Liver (tissue), 9 donors: ENCODE measurements around the gene KMT2A. TPM values are rescaled to one million over a fixed set of nuclear protein-coding genes. Genes with fewer than 3 reads are reported as not detected.

Source experiments
- DNase-seq: peaks from one replicate; pipeline ENCODE4 v3.0.0-alpha.2; 2017; ENCODE audit warnings: low spot score
- H3K27ac ChIP-seq, 2 donors: one replicate each; pipeline ENCODE4 v1.7.0; 2013; ENCODE audit warnings: inconsistent platforms in 2 of 2, low read length in 2 of 2, control low read depth in 1 of 2, low read depth in 1 of 2, mild to moderate bottlenecking in 1 of 2
- H3K27me3 ChIP-seq, 4 donors: one replicate each; pipeline versions ENCODE4 v1.6.1 to v1.7.0; 2013; ENCODE audit warnings: low read length in 3 of 4, inconsistent platforms in 1 of 4, mild to moderate bottlenecking in 1 of 4, moderate library complexity in 1 of 4; ENCODE audit not compliant: control insufficient read depth in 4 of 4, insufficient read depth in 4 of 4
- H3K36me3 ChIP-seq, 4 donors: one replicate each; pipeline versions ENCODE4 v1.6.1 to v1.7.0; 2013; ENCODE audit warnings: low read length in 3 of 4, mild to moderate bottlenecking in 3 of 4, low read depth in 1 of 4, moderate library complexity in 1 of 4; ENCODE audit not compliant: control insufficient read depth in 4 of 4, insufficient read depth in 3 of 4
- H3K4me1 ChIP-seq, 4 donors: one replicate each; pipeline versions ENCODE4 v1.6.1 to v1.7.0; 2013; ENCODE audit warnings: low read length in 3 of 4, mild to moderate bottlenecking in 3 of 4, moderate library complexity in 1 of 4; ENCODE audit not compliant: control insufficient read depth in 4 of 4, insufficient read depth in 4 of 4
- H3K4me3 ChIP-seq, 3 donors: one replicate each; pipeline versions ENCODE4 v1.6.1 to v1.7.0; 2013; ENCODE audit warnings: low read length in 3 of 3, control low read depth in 1 of 3, low read depth in 1 of 3, mild to moderate bottlenecking in 1 of 3
- H3K9ac ChIP-seq, 2 donors: one replicate each; pipeline ENCODE4 v1.7.0; 2013; ENCODE audit warnings: low read length in 2 of 2, mild to moderate bottlenecking in 2 of 2, moderate library complexity in 2 of 2, control low read depth in 1 of 2, low read depth in 1 of 2
- H3K9me3 ChIP-seq, 4 donors: one replicate each; pipeline versions ENCODE4 v1.6.1 to v1.7.0; 2013; ENCODE audit warnings: low read length in 3 of 4; ENCODE audit not compliant: control insufficient read depth in 4 of 4
- ATF3 ChIP-seq: IDR thresholded peaks from 2 replicates; pipeline ENCODE4 v1.6.1; 2016; ENCODE audit warnings: antibody characterized with exemption
- CTCF ChIP-seq: fragments of 150-350 bp; IDR thresholded peaks from 2 replicates; pipeline ENCODE4 v1.5.1; 2017; ENCODE audit warnings: improper control_type of control experiment, low read depth, low read length; ENCODE audit not compliant: missing input control
- EGR1 ChIP-seq, 2 donors: IDR thresholded peaks; 2 replicates each; pipeline ENCODE4 v1.6.1; 2016 to 2018; ENCODE audit warnings: antibody characterized with exemption in 2 of 2, low read depth in 2 of 2
- FOXA1 ChIP-seq: IDR thresholded peaks from 2 replicates; pipeline ENCODE4 v1.6.1; 2016; ENCODE audit warnings: antibody characterized with exemption
- FOXA2 ChIP-seq: IDR thresholded peaks from 2 replicates; pipeline ENCODE4 v1.6.1; 2016; ENCODE audit warnings: antibody characterized with exemption
- GABPA ChIP-seq, 2 donors: IDR thresholded peaks in 1 of 2; conservative IDR thresholded peaks in 1 of 2; 2 replicates each; pipeline ENCODE4 v1.6.1; 2016; ENCODE audit warnings: antibody characterized with exemption in 2 of 2, mild to moderate bottlenecking in 1 of 2, moderate library complexity in 1 of 2
- HNF4A ChIP-seq, 2 donors: conservative IDR thresholded peaks; 2 replicates each; pipeline ENCODE4 v1.6.1; 2016; ENCODE audit warnings: antibody characterized with exemption in 2 of 2, mild to moderate bottlenecking in 2 of 2
- HNF4G ChIP-seq: IDR thresholded peaks from 2 replicates; pipeline ENCODE4 v1.6.1; 2016; ENCODE audit warnings: antibody characterized with exemption
- JUND ChIP-seq, 2 donors: IDR thresholded peaks; 2 replicates each; pipeline ENCODE4 v1.6.1; 2016; ENCODE audit warnings: antibody characterized with exemption in 2 of 2
- MAX ChIP-seq: IDR thresholded peaks from 2 replicates; pipeline ENCODE4 v1.6.1; 2016; ENCODE audit warnings: antibody characterized with exemption
- NR2F2 ChIP-seq: IDR thresholded peaks from 2 replicates; pipeline ENCODE4 v1.6.1; 2016; ENCODE audit warnings: antibody characterized with exemption
- RAD21 ChIP-seq, 2 donors: IDR thresholded peaks; 2 replicates each; pipeline ENCODE4 v1.6.1; 2016; ENCODE audit warnings: antibody characterized with exemption in 2 of 2, mild to moderate bottlenecking in 2 of 2
- REST ChIP-seq: IDR thresholded peaks from 2 replicates; pipeline ENCODE4 v1.6.1; 2016; ENCODE audit warnings: antibody characterized with exemption, mild to moderate bottlenecking
- RXRA ChIP-seq, 2 donors: IDR thresholded peaks; 2 replicates each; pipeline ENCODE4 v1.6.1; 2017 to 2018; ENCODE audit warnings: antibody characterized with exemption in 2 of 2, mild to moderate bottlenecking in 1 of 2
- SP1 ChIP-seq: IDR thresholded peaks from 2 replicates; pipeline ENCODE4 v1.6.1; 2018; ENCODE audit warnings: antibody characterized with exemption, mild to moderate bottlenecking
- TAF1 ChIP-seq: conservative IDR thresholded peaks from 2 replicates; pipeline ENCODE4 v1.6.1; 2016; ENCODE audit warnings: antibody characterized with exemption, mild to moderate bottlenecking
- YY1 ChIP-seq: IDR thresholded peaks from 2 replicates; pipeline ENCODE4 v1.6.1; 2016; ENCODE audit warnings: antibody characterized with exemption, mild to moderate bottlenecking
- WGBS: extraction: QIAGEN DNeasy Blood & Tissue Kit; methylation state at CpG from one replicate; pipeline ENCODE4 v1.1.7; 2013; 5-methylcytosine and 5-hydroxymethylcytosine counted together
- polyA plus RNA-seq, 2 donors: library from polyadenylated mRNA; stranded (reverse) in 1 of 2; unstranded in 1 of 2; fragments of 200-250 nt in 1 of 2; fragments of >200 nt in 1 of 2; fragmentation: Nextera tagmentation in 1 of 2; extraction: Ambion mirVana in 1 of 2; gene quantifications; one replicate each; pipeline versions ENCODE4 v1.2.1 to v1.2.3, GENCODE V29; 2013 to 2015
- total RNA-seq, 2 donors: library from RNA; depleted of rRNA; stranded (reverse); fragments of >200 nt; gene quantifications; one replicate each; pipeline ENCODE4 v1.2.3, GENCODE V29; 2014
- TF ChIP-seq, protein P1 (sequence below): IDR thresholded peaks from 2 replicates; pipeline ENCODE4 v1.6.1; 2016; ENCODE audit warnings: antibody characterized with exemption
- donor health status: healthy.
- donor health status: healthy.
- donor health status: healthy.
- donor health status: healthy.
- donor health status: healthy.

Gene KMT2A
- total and polyA plus RNA-seq, 4 donors = 4.3 to 27.9 (median 12.9) TPM

DNA sequence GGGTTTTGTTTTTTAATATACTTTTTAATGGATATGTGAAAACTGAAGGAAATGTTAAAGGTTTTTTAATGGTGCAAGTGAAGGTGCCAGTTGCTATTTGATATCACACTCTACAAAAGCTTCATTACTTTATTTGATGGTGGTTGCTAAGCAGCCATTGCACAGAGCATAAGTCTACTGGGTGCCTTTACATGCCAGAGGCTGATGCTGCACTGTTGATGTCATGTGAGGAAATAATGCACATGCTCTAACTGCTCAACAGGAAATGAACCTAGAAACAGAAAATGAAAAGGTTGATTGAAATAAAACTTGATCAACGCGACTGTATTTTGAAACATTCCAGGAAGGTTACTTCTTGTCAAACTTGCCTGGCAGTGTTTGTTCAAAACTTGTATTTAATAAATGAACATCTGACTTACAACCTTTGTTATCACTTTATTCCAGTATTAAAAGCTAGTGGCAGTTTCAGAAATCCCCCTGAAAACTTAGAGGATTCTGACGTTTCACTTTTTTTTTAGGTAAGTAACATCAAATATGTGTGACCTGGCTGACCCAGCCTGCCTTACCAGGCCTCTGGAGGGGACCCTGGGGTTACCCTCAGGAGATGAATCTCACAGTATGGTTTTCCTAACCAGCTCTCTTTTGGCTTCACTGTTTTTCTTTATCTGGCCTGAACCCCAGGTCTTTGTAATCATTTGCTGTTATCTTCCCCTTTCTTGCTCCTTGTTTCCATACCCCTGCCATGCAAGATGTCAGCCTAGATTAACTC, 37.3 kb upstream of the KMT2A start:
- Histone ChIP-seq H3K4me3 (no peak overlapping the region), H3K36me3 (peaks cover 2 to 36% (median 21%) of the 10 kb centered on the region in 4 donors), H3K4me1 (peaks cover 0 to 24% (median 19%) of the 10 kb centered on the region in 4 donors), H3K9ac (no peak overlapping the region), H3K27me3 (no peaks in the 10 kb centered on the region), H3K9me3 (no peaks in the 10 kb centered on the region), H3K27ac (no peak overlapping the region)
- WGBS = 46% methylated on average over 3 of the region's 3 CpGs
- TF ChIP-seq MAX (no peak), YY1 (no peak), GABPA (IDR thresholded peaks at IDR 0.05 in 1 of 2, conservative IDR thresholded peaks at IDR 0.05 in 1 of 2) (no peak), HNF4A (conservative IDR thresholded peaks at IDR 0.05) (no peak), ATF3 (no peak)
- DNase-seq = no peak

- H3K9ac ChIP-seq = peak within 1 kb of the TSS; percentile 96
- no peak for TF ChIP-seq ATF3
- TF ChIP-seq YY1 = peak; percentile 66
- TF ChIP-seq RAD21 (IDR thresholded peaks at IDR 0.05) = peak; percentile 23 to 42
- peak in 1 of 2 donors; percentile 51 for TF ChIP-seq RXRA (IDR thresholded peaks at IDR 0.05)
- TF ChIP-seq JUND (IDR thresholded peaks at IDR 0.05) = peak in 1 of 2 donors; percentile 30
- TF ChIP-seq REST = peak; percentile 48
- peak; percentile 40 for TF ChIP-seq HNF4G
- peak; percentile 41 for TF ChIP-seq SP1
- TF ChIP-seq FOXA2 = no peak
- TF ChIP-seq, protein P1, sequence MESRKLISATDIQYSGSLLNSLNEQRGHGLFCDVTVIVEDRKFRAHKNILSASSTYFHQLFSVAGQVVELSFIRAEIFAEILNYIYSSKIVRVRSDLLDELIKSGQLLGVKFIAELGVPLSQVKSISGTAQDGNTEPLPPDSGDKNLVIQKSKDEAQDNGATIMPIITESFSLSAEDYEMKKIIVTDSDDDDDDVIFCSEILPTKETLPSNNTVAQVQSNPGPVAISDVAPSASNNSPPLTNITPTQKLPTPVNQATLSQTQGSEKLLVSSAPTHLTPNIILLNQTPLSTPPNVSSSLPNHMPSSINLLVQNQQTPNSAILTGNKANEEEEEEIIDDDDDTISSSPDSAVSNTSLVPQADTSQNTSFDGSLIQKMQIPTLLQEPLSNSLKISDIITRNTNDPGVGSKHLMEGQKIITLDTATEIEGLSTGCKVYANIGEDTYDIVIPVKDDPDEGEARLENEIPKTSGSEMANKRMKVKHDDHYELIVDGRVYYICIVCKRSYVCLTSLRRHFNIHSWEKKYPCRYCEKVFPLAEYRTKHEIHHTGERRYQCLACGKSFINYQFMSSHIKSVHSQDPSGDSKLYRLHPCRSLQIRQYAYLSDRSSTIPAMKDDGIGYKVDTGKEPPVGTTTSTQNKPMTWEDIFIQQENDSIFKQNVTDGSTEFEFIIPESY = peak; percentile 59
- peak; percentile 71 for TF ChIP-seq NR2F2
- peak; percentile 37 to 79 for TF ChIP-seq GABPA (IDR thresholded peaks at IDR 0.05 in 1 of 2, conservative IDR thresholded peaks at IDR 0.05 in 1 of 2)
- TF ChIP-seq FOXA1 = no peak
- peak in 1 of 2 donors; percentile 49 for TF ChIP-seq HNF4A (conservative IDR thresholded peaks at IDR 0.05)
- TF ChIP-seq TAF1 = peak; percentile 39
- no peak for TF ChIP-seq EGR1 (IDR thresholded peaks at IDR 0.05; ENCODE audit: low read depth in 2 of 2)
- peak; percentile 69 for TF ChIP-seq MAX
- no peak for TF ChIP-seq CTCF
- under 1% methylated on average over 51 of the region's 51 CpGs for WGBS
- peaks cover 0 to 32% (median 19%) of the 10 kb centered on the region in 4 donors for H3K4me1 ChIP-seq
- no peaks in the 10 kb centered on the region for H3K9me3 ChIP-seq
- H3K36me3 ChIP-seq = peaks cover 0 to 18% (median 9%) of the 10 kb centered on the region in 4 donors
- H3K27ac ChIP-seq = peak within 1 kb of the TSS; percentile 72 to 78
- peak; percentile 89 for DNase-seq
- peak within 1 kb of the TSS; percentile 91 to 95 (median 95) for H3K4me3 ChIP-seq
- H3K27me3 ChIP-seq = no peaks in the 10 kb centered on the region
Observed at GRCh38 chr11:118401151-118401879, 35.0 kb upstream of the KMT2A start, which contains the start of gene ATP5MG. ATP5MG (plus strand) TSS chr11:118401606; CDS start chr11:118401666, 60 bp downstream.
